ENCODE data around the gene ARHGEF38.
"Not testable (repeated sequence)": the region's sequence is repeated elsewhere in the genome, so short reads cannot be mapped to it uniquely, and the experiment has no call there.

ARHGEF38 gene

GRCh38 chr4:105715692-105716278, 163.4 kb downstream of the ARHGEF38 start:
- DNase-seq, result no peak

GRCh38 chr4:105719204-105719603, 166.8 kb downstream of the ARHGEF38 start:
- DNase-seq, result no peak

GRCh38 chr4:105725623-105726022, 173.2 kb downstream of the ARHGEF38 start:
- DNase-seq, result no peak

GRCh38 chr4:105729895-105730294, 177.5 kb downstream of the ARHGEF38 start:
- not testable (repeated sequence) for DNase-seq

Data from stimulated activated CD4-positive, alpha-beta T cell treated with anti-CD3 and anti-CD28 coated beads, Interleukin-4, amount 100 ng/mL, for 24 hours (primary cell).